PC-3 (cell line): Measurements from ENCODE around the gene C1QTNF12. TPM values are rescaled to one million over a fixed set of nuclear protein-coding genes. Genes with fewer than 3 reads are reported as not detected.

Source experiments
- ATAC-seq: fragments of 200-7000 bp; cut with Tn5 transposase; 2 replicates; pipeline ENCODE4 v1.9.1; 2020; ENCODE audit warnings: mild to moderate bottlenecking, moderate library complexity
- BruUV-seq: library from RNA; stranded (reverse); fragments of 400-500 nt; replicated peaks from 2 replicates; lab custom pipeline; 2021; lab: Mats Ljungman, UMichigan
- CTCF ChIA-PET: fragments of 300-600 bp; sonication (Branson Sonifier 250); formaldehyde crosslinking; loops from one replicate; lab custom pipeline; 2022; ENCODE audit warnings: antibody characterized with exemption; lab: Charles Lee
- POLR2A ChIA-PET: fragments of 300-600 bp; sonication (Branson Sonifier 250); formaldehyde crosslinking; loops from one replicate; lab custom pipeline; 2022; ENCODE audit warnings: antibody characterized with exemption; ENCODE audit not compliant: unreplicated experiment; lab: Charles Lee
- DNase-seq: peaks from one replicate; pipeline ENCODE4 v3.0.0-alpha.2; 2015
- H2AFZ ChIP-seq: fragments of 300-600 bp; sonication (generic); 2 replicates; pipeline ENCODE4 v1.6.0; 2016; ENCODE audit warnings: antibody characterized with exemption, low read length
- H3F3A ChIP-seq: fragments of 300-600 bp; sonication (generic); one replicate; pipeline ENCODE4 v1.6.0; 2017; ENCODE audit warnings: antibody characterized with exemption, low read length, control low read depth, mild to moderate bottlenecking; ENCODE audit not compliant: unreplicated experiment
- H3K27ac ChIP-seq: fragments of 300-600 bp; sonication (generic); 2 replicates; pipeline ENCODE4 v1.5.1; 2016; ENCODE audit warnings: mild to moderate bottlenecking, low read length
- H3K27me3 ChIP-seq: fragments of 300-600 bp; sonication (generic); 2 replicates; pipeline ENCODE4 v1.6.1; 2016; ENCODE audit warnings: low read length, mixed read lengths
- H3K36me3 ChIP-seq: fragments of 300-600 bp; sonication (generic); 2 replicates; pipeline ENCODE4 v1.6.1; 2016; ENCODE audit warnings: low read depth, mixed run types, low read length, mixed read lengths
- H3K4me1 ChIP-seq: fragments of 300-600 bp; sonication (generic); 2 replicates; pipeline ENCODE4 v1.5.1; 2016; ENCODE audit warnings: low read length; ENCODE audit not compliant: insufficient read depth
- H3K4me2 ChIP-seq: fragments of 300-600 bp; sonication (generic); 2 replicates; pipeline ENCODE4 v1.6.0; 2016; ENCODE audit warnings: low read length
- H3K4me3 ChIP-seq: fragments of 300-600 bp; sonication (generic); 2 replicates; pipeline ENCODE4 v1.5.1; 2016; ENCODE audit warnings: mild to moderate bottlenecking, low read length, mixed read lengths
- H3K79me2 ChIP-seq: fragments of 300-600 bp; sonication (generic); 2 replicates; pipeline ENCODE4 v1.6.1; 2017; ENCODE audit warnings: low read length, mixed read lengths
- H3K9ac ChIP-seq: fragments of 300-600 bp; sonication (generic); 2 replicates; pipeline ENCODE4 v1.6.0; 2016; ENCODE audit warnings: mild to moderate bottlenecking, low read length
- H3K9me2 ChIP-seq: fragments of 300-600 bp; sonication (generic); replicated peaks from 2 replicates; pipeline ENCODE4 v1.6.1; 2016; ENCODE audit warnings: mixed run types, low read length, mixed read lengths
- H3K9me3 ChIP-seq: fragments of 300-600 bp; sonication (generic); 2 replicates; pipeline ENCODE4 v1.6.1; 2016; ENCODE audit warnings: low read length, mixed read lengths
- H4K20me1 ChIP-seq: fragments of 300-600 bp; sonication (generic); 2 replicates; pipeline ENCODE4 v1.6.1; 2016; ENCODE audit warnings: low read length, mixed read lengths
- EZH2 ChIP-seq: fragments of 300-600 bp; sonication (generic); IDR thresholded peaks from one replicate; pipeline ENCODE4 v1.6.1; 2017; ENCODE audit warnings: antibody characterized with exemption, mild to moderate bottlenecking, low read length; ENCODE audit not compliant: unreplicated experiment
- EZH2phosphoT487 ChIP-seq: fragments of 300-600 bp; sonication (generic); IDR thresholded peaks from 2 replicates; pipeline ENCODE4 v1.6.1; 2018; ENCODE audit warnings: mild to moderate bottlenecking, antibody characterized with exemption, low read length, borderline replicate concordance
- intact Hi-C: fragments of 100-400 bp; cut with micrococcal nuclease; formaldehyde crosslinking; loops from 2 replicates; pipeline ENCODE4 v1.9.0; 2023
- total RNA-seq: library from RNA; depleted of rRNA; stranded (reverse); fragments of >200 nt; gene quantifications from 2 replicates; pipeline ENCODE4 v1.2.3, GENCODE V29; 2014
- TF ChIP-seq, protein P1 (sequence below): fragments of 300-600 bp; sonication (generic); conservative IDR thresholded peaks from 2 replicates; pipeline ENCODE4 v1.5.1; 2017; ENCODE audit warnings: antibody characterized with exemption, low read depth, mild to moderate bottlenecking, low read length

Gene C1QTNF12
- total RNA-seq, 1 experiment from 2014 or later, result 3.9 TPM

DNA sequence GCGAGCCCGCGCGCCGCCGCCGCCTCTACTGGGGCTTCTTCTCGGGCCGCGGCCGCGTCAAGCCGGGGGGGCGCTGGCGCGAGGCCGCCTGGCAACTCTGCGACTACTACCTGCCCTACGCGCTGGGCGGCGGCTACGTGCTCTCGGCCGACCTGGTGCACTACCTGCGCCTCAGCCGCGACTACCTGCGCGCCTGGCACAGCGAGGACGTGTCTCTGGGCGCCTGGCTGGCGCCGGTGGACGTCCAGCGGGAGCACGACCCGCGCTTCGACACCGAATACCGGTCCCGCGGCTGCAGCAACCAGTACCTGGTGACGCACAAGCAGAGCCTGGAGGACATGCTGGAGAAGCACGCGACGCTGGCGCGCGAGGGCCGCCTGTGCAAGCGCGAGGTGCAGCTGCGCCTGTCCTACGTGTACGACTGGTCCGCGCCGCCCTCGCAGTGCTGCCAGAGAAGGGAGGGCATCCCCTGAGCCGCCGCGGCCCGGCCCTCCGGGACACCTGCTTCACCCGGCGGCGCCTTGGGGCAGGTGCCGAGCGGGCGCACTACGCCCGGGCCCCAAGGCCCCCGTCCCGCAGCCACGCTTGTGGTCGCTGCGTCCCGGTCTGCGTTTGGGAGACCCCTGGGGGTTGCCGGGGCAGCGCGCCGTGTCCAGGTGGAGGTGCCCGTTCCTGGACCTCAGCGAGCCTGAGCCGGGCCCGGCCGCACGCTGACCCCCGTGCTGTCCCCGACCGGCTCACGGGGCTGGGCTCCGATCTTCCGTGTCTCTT lies 13.5 kb downstream of the C1QTNF12 start:
- no TSS peak for BruUV-seq
- peak overlapping the region; percentile 52 for H3K9ac ChIP-seq
- ChIA-PET CTCF (no interaction called here), POLR2A (no interaction called here)
- H3K79me2 ChIP-seq, result peaks cover 72% of the 10 kb centered on the region
- H3K4me1 ChIP-seq, result peaks cover 50% of the 10 kb centered on the region
- peaks cover 18% of the 10 kb centered on the region for H4K20me1 ChIP-seq
- H3K36me3 ChIP-seq, result peaks cover 12% of the 10 kb centered on the region
- H3K9me2 ChIP-seq, result no peaks in the 10 kb centered on the region
- no peaks in the 10 kb centered on the region for H3K9me3 ChIP-seq
- peak overlapping the region; percentile 65 for H3K4me3 ChIP-seq
- no peak overlapping the region for H2AFZ ChIP-seq
- no peak for ATAC-seq
- H3K27me3 ChIP-seq, result no peaks in the 10 kb centered on the region
- no peak for TF ChIP-seq EZH2phosphoT487
- TF ChIP-seq EZH2, result no peak
- TF ChIP-seq, protein P1, sequence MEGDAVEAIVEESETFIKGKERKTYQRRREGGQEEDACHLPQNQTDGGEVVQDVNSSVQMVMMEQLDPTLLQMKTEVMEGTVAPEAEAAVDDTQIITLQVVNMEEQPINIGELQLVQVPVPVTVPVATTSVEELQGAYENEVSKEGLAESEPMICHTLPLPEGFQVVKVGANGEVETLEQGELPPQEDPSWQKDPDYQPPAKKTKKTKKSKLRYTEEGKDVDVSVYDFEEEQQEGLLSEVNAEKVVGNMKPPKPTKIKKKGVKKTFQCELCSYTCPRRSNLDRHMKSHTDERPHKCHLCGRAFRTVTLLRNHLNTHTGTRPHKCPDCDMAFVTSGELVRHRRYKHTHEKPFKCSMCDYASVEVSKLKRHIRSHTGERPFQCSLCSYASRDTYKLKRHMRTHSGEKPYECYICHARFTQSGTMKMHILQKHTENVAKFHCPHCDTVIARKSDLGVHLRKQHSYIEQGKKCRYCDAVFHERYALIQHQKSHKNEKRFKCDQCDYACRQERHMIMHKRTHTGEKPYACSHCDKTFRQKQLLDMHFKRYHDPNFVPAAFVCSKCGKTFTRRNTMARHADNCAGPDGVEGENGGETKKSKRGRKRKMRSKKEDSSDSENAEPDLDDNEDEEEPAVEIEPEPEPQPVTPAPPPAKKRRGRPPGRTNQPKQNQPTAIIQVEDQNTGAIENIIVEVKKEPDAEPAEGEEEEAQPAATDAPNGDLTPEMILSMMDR, result no peak
- peak overlapping the region; percentile 2; the same call in 1 of the 2 replicates for H3K27ac ChIP-seq
- intact Hi-C loops, result no loop called here
- DNase-seq, result peak; percentile 31
- H3K4me2 ChIP-seq, result peak overlapping the region; percentile 78
- H3F3A ChIP-seq, result no peaks in the 10 kb centered on the region

DNA sequence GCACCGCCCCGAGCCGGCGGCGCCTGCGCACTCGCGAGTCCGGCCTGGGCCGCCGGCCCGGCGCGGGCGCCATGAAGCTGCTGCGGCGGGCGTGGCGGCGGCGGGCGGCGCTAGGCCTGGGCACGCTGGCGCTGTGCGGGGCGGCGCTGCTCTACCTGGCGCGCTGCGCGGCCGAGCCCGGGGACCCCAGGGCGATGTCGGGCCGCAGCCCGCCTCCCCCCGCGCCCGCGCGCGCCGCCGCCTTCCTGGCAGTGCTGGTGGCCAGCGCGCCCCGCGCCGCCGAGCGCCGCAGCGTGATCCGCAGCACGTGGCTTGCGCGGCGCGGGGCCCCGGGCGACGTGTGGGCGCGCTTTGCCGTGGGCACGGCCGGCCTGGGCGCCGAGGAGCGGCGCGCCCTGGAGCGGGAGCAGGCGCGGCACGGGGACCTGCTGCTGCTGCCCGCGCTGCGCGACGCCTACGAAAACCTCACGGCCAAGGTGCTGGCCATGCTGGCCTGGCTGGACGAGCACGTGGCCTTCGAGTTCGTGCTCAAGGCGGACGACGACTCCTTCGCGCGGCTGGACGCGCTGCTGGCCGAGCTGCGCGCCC lies 14.2 kb downstream of the C1QTNF12 start, which contains the start of gene B3GALT6:
B3GALT6 (plus strand) TSS at position 30 of the 588 bp plus-strand sequence; CDS start at position 72, 42 bp downstream.
- CTCF ChIA-PET, result interaction anchor here (2.3 kb wide), 1 partner anchor 110 kb away, joined by 17 read pairs; no protein-coding TSS in a partner anchor
- peak within 1 kb of the TSS; percentile 95 for H3K9ac ChIP-seq
- no peak for DNase-seq
- H3K27me3 ChIP-seq, result no peaks in the 10 kb centered on the region
- no peaks in the 10 kb centered on the region for H3K9me3 ChIP-seq
- POLR2A ChIA-PET, result interaction anchor here (0.5 kb wide), 1 partner anchor 37 kb away, joined by 4 read pairs; no protein-coding TSS in a partner anchor
- TF ChIP-seq, protein P1, result no peak
- TF ChIP-seq EZH2phosphoT487 (no peak), EZH2 (no peak)
- H4K20me1 ChIP-seq, result peaks cover 18% of the 10 kb centered on the region
- no peaks in the 10 kb centered on the region for H3K9me2 ChIP-seq
- peak within 1 kb of the TSS; percentile 84 for H3K4me2 ChIP-seq
- peak within 1 kb of the TSS; percentile 81 for H3K4me3 ChIP-seq
- peak within 1 kb of the TSS; percentile 47 for H3K27ac ChIP-seq
- H2AFZ ChIP-seq, result peak within 1 kb of the TSS; percentile 50
- no peak; the same call in 1 of the 2 replicates for ATAC-seq
- BruUV-seq, result no TSS peak
- H3K79me2 ChIP-seq, result peaks cover 79% of the 10 kb centered on the region
- H3K36me3 ChIP-seq, result peaks cover 19% of the 10 kb centered on the region
- H3K4me1 ChIP-seq, result peaks cover 43% of the 10 kb centered on the region
- intact Hi-C loops, result no loop called here
- no peaks in the 10 kb centered on the region for H3F3A ChIP-seq
